CD4-positive, alpha-beta T cell treated with Interleukin-21 for 1 hour (primary cell): ENCODE measurements around the gene SLC6A2.

Experiments
- DNase-seq: peaks from one replicate; pipeline ENCODE4 v3.0.0-alpha.2; 2020

The SLC6A2 gene

GRCh38 chr16:55651841-55652824 lies 3.7 kb upstream of the SLC6A2 start:
- no peak for DNase-seq

GRCh38 chr16:55653106-55653505 lies 2.7 kb upstream of the SLC6A2 start:
- no peak for DNase-seq

- no peak for DNase-seq
These were observed 349 bp upstream of the SLC6A2 start for GRCh38 chr16:55655381-55655896.

- no peak for DNase-seq
These were observed 904 bp downstream of the SLC6A2 start for GRCh38 chr16:55656691-55657092.

- no peak for DNase-seq
These were observed 1.8 kb downstream of the SLC6A2 start for GRCh38 chr16:55657616-55658015.

GRCh38 chr16:55658898-55659420 lies 3.2 kb downstream of the SLC6A2 start:
- no peak for DNase-seq

GRCh38 chr16:55660026-55660425 lies 4.2 kb downstream of the SLC6A2 start:
- DNase-seq = no peak

- DNase-seq = no peak
These were observed 5.0 kb downstream of the SLC6A2 start for GRCh38 chr16:55660828-55661227.

- no peak for DNase-seq
These were observed 6.3 kb downstream of the SLC6A2 start for GRCh38 chr16:55661941-55662643.

GRCh38 chr16:55662644-55663031 lies 6.8 kb downstream of the SLC6A2 start:
- DNase-seq = no peak

- no peak for DNase-seq
These were observed 7.4 kb downstream of the SLC6A2 start for GRCh38 chr16:55663225-55663624.

GRCh38 chr16:55663765-55664677 lies 8.2 kb downstream of the SLC6A2 start:
- no peak for DNase-seq

- DNase-seq = no peak
These were observed 9.1 kb downstream of the SLC6A2 start for GRCh38 chr16:55664786-55665407.

GRCh38 chr16:55665511-55665910 lies 9.7 kb downstream of the SLC6A2 start:
- no peak for DNase-seq

- no peak for DNase-seq
These were observed 10.2 kb downstream of the SLC6A2 start for GRCh38 chr16:55666012-55666411.

- DNase-seq = no peak
These were observed 12.0 kb downstream of the SLC6A2 start for GRCh38 chr16:55667753-55668152.

- DNase-seq = no peak
These were observed 12.8 kb downstream of the SLC6A2 start for GRCh38 chr16:55668340-55669281.

GRCh38 chr16:55671206-55671973 lies 15.6 kb downstream of the SLC6A2 start:
- DNase-seq = no peak

GRCh38 chr16:55671974-55672280 lies 16.1 kb downstream of the SLC6A2 start:
- DNase-seq = no peak

- no peak for DNase-seq
These were observed 16.7 kb downstream of the SLC6A2 start for GRCh38 chr16:55672471-55672870.
